ENCODE data around the gene ATP8B3.
A peak's percentile ranks its signal among the peaks of the same experiment; 100 is the strongest.

The ATP8B3 gene

GRCh38 chr19:1752757-1753728, 59.0 kb downstream of the ATP8B3 start, which contains the start of gene ONECUT3:
Gene ONECUT3 (plus strand): TSS chr19:1753506. CDS start chr19:1753663, 157 bp downstream.
- no peak for DNase-seq

- DNase-seq: no peak
Observed at GRCh38 chr19:1752009-1752756, 59.9 kb downstream of the ATP8B3 start.

GRCh38 chr19:1751367-1752008, 60.6 kb downstream of the ATP8B3 start:
- no peak for DNase-seq

- no peak for DNase-seq
Observed at GRCh38 chr19:1750343-1751021, 61.6 kb downstream of the ATP8B3 start.

GRCh38 chr19:1749373-1750342, 62.4 kb downstream of the ATP8B3 start:
- DNase-seq: no peak

- DNase-seq: no peak
Observed at GRCh38 chr19:1748873-1749341, 63.2 kb downstream of the ATP8B3 start.

- no peak for DNase-seq
Observed at GRCh38 chr19:1748115-1748872, 63.8 kb downstream of the ATP8B3 start.

- peak; percentile 52 for DNase-seq
Observed at GRCh38 chr19:1747285-1748114, 64.6 kb downstream of the ATP8B3 start.

GRCh38 chr19:1746401-1747284, 65.4 kb downstream of the ATP8B3 start:
- no peak for DNase-seq

- no peak for DNase-seq
Observed at GRCh38 chr19:1745589-1746031, 66.5 kb downstream of the ATP8B3 start.

- no peak for DNase-seq
Observed at GRCh38 chr19:1744822-1745563, 67.1 kb downstream of the ATP8B3 start.

- DNase-seq: no peak
Observed at GRCh38 chr19:1744133-1744665, 67.9 kb downstream of the ATP8B3 start.

GRCh38 chr19:1742989-1743696, 68.9 kb downstream of the ATP8B3 start:
- no peak for DNase-seq

GRCh38 chr19:1739960-1740629, 72.0 kb downstream of the ATP8B3 start:
- DNase-seq: no peak

- DNase-seq: no peak
Observed at GRCh38 chr19:1736927-1737326, 75.1 kb downstream of the ATP8B3 start.

GRCh38 chr19:1736280-1736679, 75.8 kb downstream of the ATP8B3 start:
- DNase-seq: no peak

Measured in activated naive CD4-positive, alpha-beta T cell treated with anti-CD3 and anti-CD28 coated beads, Interleukin-2, amount 50 U/mL, for 16 hours (primary cell).